H1 (cell line): ENCODE results near the gene BRME1. TPM values are rescaled to one million over a fixed set of nuclear protein-coding genes. Genes with fewer than 3 reads are reported as not detected.

ENCODE experiments used
- ATF3 ChIP-seq: IDR thresholded peaks from 2 replicates; pipeline ENCODE4 v1.6.1; 2011; ENCODE audit warnings: low read depth, mild to moderate bottlenecking, low read length; ENCODE audit not compliant: insufficient read depth
- BACH1 ChIP-seq: IDR thresholded peaks from 2 replicates; pipeline ENCODE4 v1.6.1; 2012; ENCODE audit warnings: low read length, improper control_type of control experiment
- CEBPB ChIP-seq: IDR thresholded peaks from 2 replicates; pipeline ENCODE4 v1.6.1; 2012; ENCODE audit warnings: low read depth, low read length
- EP300 ChIP-seq, 2 experiments: IDR thresholded peaks; 1 replicate in 1 of 2; 2 replicates in 1 of 2; pipeline ENCODE4 v1.6.1; 2011 to 2012; ENCODE audit warnings: low read depth in 2 of 2, low read length in 2 of 2, mild to moderate bottlenecking in 2 of 2, borderline replicate concordance in 1 of 2, inconsistent platforms in 1 of 2, moderate library complexity in 1 of 2
- JUN ChIP-seq: IDR thresholded peaks from 2 replicates; pipeline ENCODE4 v1.6.1; 2011; ENCODE audit warnings: low read depth, mild to moderate bottlenecking, improper control_type of control experiment, low read length
- JUND ChIP-seq: IDR thresholded peaks from 2 replicates; pipeline ENCODE4 v1.6.1; 2011; ENCODE audit warnings: mild to moderate bottlenecking, improper control_type of control experiment, low read length
- POLR2A ChIP-seq, 2 experiments: IDR thresholded peaks; 1 replicate in 1 of 2; 2 replicates in 1 of 2; pipeline ENCODE4 v1.6.1; 2011; ENCODE audit warnings: low read depth in 2 of 2, low read length in 2 of 2, mild to moderate bottlenecking in 2 of 2; ENCODE audit errors: control extremely low read depth in 1 of 2
- POU5F1 ChIP-seq: IDR thresholded peaks from 2 replicates; pipeline ENCODE4 v1.6.1; 2011; ENCODE audit warnings: low read depth, mild to moderate bottlenecking, low read length, moderate library complexity
- RAD21 ChIP-seq, 2 experiments: IDR thresholded peaks in 1 of 2; conservative IDR thresholded peaks in 1 of 2; 2 replicates each; pipeline ENCODE4 v1.6.1; 2011; ENCODE audit warnings: low read depth in 2 of 2, low read length in 2 of 2, improper control_type of control experiment in 1 of 2, inconsistent platforms in 1 of 2, mild to moderate bottlenecking in 1 of 2, moderate library complexity in 1 of 2
- RXRA ChIP-seq: IDR thresholded peaks from 2 replicates; pipeline ENCODE4 v1.6.1; 2011; ENCODE audit warnings: low read depth, mild to moderate bottlenecking, low read length, moderate library complexity; ENCODE audit not compliant: insufficient read depth
- SIN3A ChIP-seq, 2 experiments: IDR thresholded peaks in 1 of 2; conservative IDR thresholded peaks in 1 of 2; 2 replicates each; pipeline ENCODE4 v1.6.1; 2011 to 2012; ENCODE audit warnings: low read length in 2 of 2, improper control_type of control experiment in 1 of 2, low read depth in 1 of 2, mild to moderate bottlenecking in 1 of 2
- SP1 ChIP-seq: IDR thresholded peaks from 2 replicates; pipeline ENCODE4 v1.6.1; 2011; ENCODE audit warnings: low read depth, low read length
- SRF ChIP-seq: IDR thresholded peaks from 2 replicates; pipeline ENCODE4 v1.6.1; 2011; ENCODE audit warnings: mild to moderate bottlenecking, low read depth, low read length, moderate library complexity
- TAF7 ChIP-seq: optimal IDR thresholded peaks from 2 replicates; pipeline ENCODE3; 2011; ENCODE audit warnings: low read depth, mild to moderate bottlenecking, inconsistent platforms, low read length, moderate library complexity, borderline replicate concordance
- TBP ChIP-seq: IDR thresholded peaks from 2 replicates; pipeline ENCODE4 v1.6.1; 2011; ENCODE audit warnings: low read depth, low read length, improper control_type of control experiment
- YY1 ChIP-seq: IDR thresholded peaks from 2 replicates; pipeline ENCODE4 v1.6.1; 2011; ENCODE audit warnings: low read depth, mild to moderate bottlenecking, low read length
- polyA plus RNA-seq, 7 experiments: library from polyadenylated mRNA; depleted of rRNA in 3 of 7; stranded (reverse) in 5 of 7; unstranded in 2 of 7; fragments of >200 nt in 5 of 7; fragments of 200-250 nt in 2 of 7; gene quantifications; 1 replicate in 5 of 7; 2 replicates in 1 of 7; 4 replicates in 1 of 7; pipeline versions ENCODE4 v1.2.1 to v1.2.3, GENCODE V29; 2011 to 2013; ENCODE audit warnings: missing spikeins in 2 of 7, mixed read lengths in 2 of 7
- total RNA-seq: library from RNA; stranded (reverse); fragmentation: NEBNext Ultra II Directional; extraction: Animal tissue kit (Norgen Biotek cat#: 25700); gene quantifications from 2 replicates; pipeline ENCODE4 v1.2.1, GENCODE V29; 2021
- TF ChIP-seq, protein P1 (sequence below), 3 experiments: IDR thresholded peaks; 1 replicate in 2 of 3; 2 replicates in 1 of 3; pipeline versions ENCODE4 v1.5.1 to v1.6.1; 2011; ENCODE audit warnings: low read length in 3 of 3, mild to moderate bottlenecking in 3 of 3, inconsistent platforms in 2 of 3, low read depth in 1 of 3, moderate library complexity in 1 of 3; ENCODE audit not compliant: insufficient read depth in 1 of 3; ENCODE audit errors: control extremely low read depth in 1 of 3

The BRME1 gene
- total and polyA plus RNA-seq, 2 of the 8 experiments (the other 6 are each of a cell fraction or from before 2014, with no cell fraction given) = 4.6 to 4.7 TPM

DNA sequence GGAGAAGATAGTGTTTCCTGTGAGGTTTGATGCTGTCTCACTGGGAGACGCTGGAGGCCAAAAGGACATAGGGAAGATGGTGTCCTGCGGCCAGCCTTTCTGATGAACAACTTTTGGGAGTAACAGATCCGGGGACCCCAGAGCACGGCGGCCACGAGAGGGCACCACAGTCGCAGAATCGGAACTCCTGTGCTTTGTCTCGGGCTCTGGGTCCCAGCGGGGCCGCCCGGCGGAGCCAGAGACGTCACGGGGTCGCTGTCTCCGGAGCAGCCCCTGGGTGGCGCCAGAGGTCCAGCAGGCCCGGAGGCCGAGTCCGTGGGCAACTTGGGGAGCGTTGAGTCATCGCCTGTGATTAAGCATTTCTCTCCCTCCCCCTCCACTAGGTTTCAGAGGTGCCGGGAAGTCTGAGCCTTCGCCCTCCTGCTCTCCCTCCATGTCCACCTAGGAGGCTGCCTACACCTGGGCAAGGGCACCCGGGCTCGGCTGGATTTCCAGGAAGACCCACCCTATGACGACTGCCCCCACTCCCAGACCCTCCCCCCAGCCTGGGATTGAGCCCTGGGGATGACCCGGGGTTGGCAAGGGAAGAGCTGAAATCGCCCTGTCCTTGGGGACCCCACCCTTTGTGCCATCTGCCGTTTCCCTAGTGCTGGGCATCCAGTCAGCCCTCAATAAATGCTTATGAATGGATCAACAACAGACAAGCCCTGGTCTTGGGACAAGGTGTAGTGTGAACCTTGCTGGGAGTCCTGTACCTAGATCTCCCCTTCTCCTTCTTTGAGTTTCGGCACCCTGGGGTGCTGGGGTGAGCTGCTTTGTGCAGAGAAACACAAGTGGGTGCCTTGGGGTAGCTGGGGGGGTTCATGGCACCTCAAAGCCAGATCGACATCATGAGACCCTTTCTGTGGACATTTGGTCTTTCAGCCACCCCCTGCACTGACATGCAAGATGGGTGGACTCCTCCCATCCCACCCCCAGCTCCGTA is 25.6 kb downstream of the BRME1 start (continued):
- TF ChIP-seq JUND (peak; percentile 96), POLR2A (IDR thresholded peaks at IDR 0.05; ENCODE audit: control extremely low read depth in 1 of 2, low read depth in 2 of 2, low read length in 2 of 2) (0 out of 3 replicates have a peak, but pooled peaks of 1 of the 2 experiments have one; percentile 25), SP1 (0 out of 2 replicates have a peak, but pooled peaks have one; percentile 10), RAD21 (IDR thresholded peaks at IDR 0.05 in 1 of 2, conservative IDR thresholded peaks at IDR 0.05 in 1 of 2; ENCODE audit: low read depth in 2 of 2, low read length in 2 of 2) (peak; percentile 98 to 99), YY1 (peak; percentile 48; the same call in 1 of the 2 replicates), BACH1 (peak; percentile 95), RXRA (no peak), JUN (peak; percentile 74), SRF (no peak; the same call in 1 of the 2 replicates), EP300 (IDR thresholded peaks at IDR 0.05; ENCODE audit: borderline replicate concordance in 1 of 2, low read depth in 2 of 2, low read length in 2 of 2) (peak in 1 of 2 experiments; percentile 80; a peak in 1 of 3 replicates), POU5F1 (no peak), TAF7 (peak; percentile 76), SIN3A (conservative IDR thresholded peaks at IDR 0.05 in 1 of 2, IDR thresholded peaks at IDR 0.05 in 1 of 2; ENCODE audit: low read depth in 1 of 2, low read length in 2 of 2) (peak in 1 of 2 experiments; percentile 68; a peak in 2 of 4 replicates), ATF3 (peak; percentile 80), TBP (peak; percentile 45; the same call in 1 of the 2 replicates), CEBPB (peak; percentile 63; the same call in 1 of the 2 replicates)
- TF ChIP-seq, protein P1, sequence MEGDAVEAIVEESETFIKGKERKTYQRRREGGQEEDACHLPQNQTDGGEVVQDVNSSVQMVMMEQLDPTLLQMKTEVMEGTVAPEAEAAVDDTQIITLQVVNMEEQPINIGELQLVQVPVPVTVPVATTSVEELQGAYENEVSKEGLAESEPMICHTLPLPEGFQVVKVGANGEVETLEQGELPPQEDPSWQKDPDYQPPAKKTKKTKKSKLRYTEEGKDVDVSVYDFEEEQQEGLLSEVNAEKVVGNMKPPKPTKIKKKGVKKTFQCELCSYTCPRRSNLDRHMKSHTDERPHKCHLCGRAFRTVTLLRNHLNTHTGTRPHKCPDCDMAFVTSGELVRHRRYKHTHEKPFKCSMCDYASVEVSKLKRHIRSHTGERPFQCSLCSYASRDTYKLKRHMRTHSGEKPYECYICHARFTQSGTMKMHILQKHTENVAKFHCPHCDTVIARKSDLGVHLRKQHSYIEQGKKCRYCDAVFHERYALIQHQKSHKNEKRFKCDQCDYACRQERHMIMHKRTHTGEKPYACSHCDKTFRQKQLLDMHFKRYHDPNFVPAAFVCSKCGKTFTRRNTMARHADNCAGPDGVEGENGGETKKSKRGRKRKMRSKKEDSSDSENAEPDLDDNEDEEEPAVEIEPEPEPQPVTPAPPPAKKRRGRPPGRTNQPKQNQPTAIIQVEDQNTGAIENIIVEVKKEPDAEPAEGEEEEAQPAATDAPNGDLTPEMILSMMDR (IDR thresholded peaks at IDR 0.05; ENCODE audit: control extremely low read depth in 1 of 3, insufficient read depth in 1 of 3, low read depth in 1 of 3, low read length in 3 of 3) = peak; percentile 78 to 99 (median 99)
- TF ChIP-seq, all 59 proteins: peak for 27
